Memory B cell (primary cell): ENCODE data around the gene KNSTRN.

Experiments
- ATAC-seq: fragments of 150-1000 bp; cut with Tn5 transposase; 2 replicates; pipeline ENCODE4 v1.10.0; 2021; ENCODE audit warnings: low read depth, mild to moderate bottlenecking, moderate library complexity
- DNase-seq, 2 donors: peaks; one replicate each; pipeline ENCODE4 v3.0.0; 2022; ENCODE audit warnings: low spot score in 2 of 2
- H3K27ac Mint-ChIP-seq: one replicate; pipeline ENCODE4 v1.8.0; 2022; ENCODE audit warnings: mild to moderate bottlenecking, moderate library complexity, mixed read lengths
- H3K27me3 Mint-ChIP-seq: one replicate; pipeline ENCODE4 v1.8.0; 2022; ENCODE audit warnings: mixed read lengths
- H3K36me3 Mint-ChIP-seq: one replicate; pipeline ENCODE4 v1.8.0; 2022; ENCODE audit warnings: mild to moderate bottlenecking, mixed read lengths
- H3K4me1 Mint-ChIP-seq: one replicate; pipeline ENCODE4 v1.8.0; 2022; ENCODE audit warnings: mixed read lengths
- H3K4me3 Mint-ChIP-seq: one replicate; pipeline ENCODE4 v1.8.0; 2022; ENCODE audit warnings: mild to moderate bottlenecking, moderate library complexity, mixed read lengths
- H3K9me3 Mint-ChIP-seq: one replicate; pipeline ENCODE4 v1.8.0; 2022; ENCODE audit warnings: mixed read lengths

The KNSTRN gene

GRCh38 chr15:40353697-40354096, 28.8 kb upstream of the KNSTRN start:
- H3K9me3 Mint-ChIP-seq = no peaks in the 10 kb centered on the region
- H3K4me1 Mint-ChIP-seq = peaks cover 10% of the 10 kb centered on the region
- H3K27ac Mint-ChIP-seq = no peak overlapping the region
- H3K4me3 Mint-ChIP-seq = no peak overlapping the region
- DNase-seq = no peak
- H3K36me3 Mint-ChIP-seq = peaks cover 2% of the 10 kb centered on the region
- peaks cover 1% of the 10 kb centered on the region for H3K27me3 Mint-ChIP-seq
- no peak for ATAC-seq

- Mint-ChIP-seq H3K4me3 (no peak overlapping the region), H3K36me3 (peaks cover 2% of the 10 kb centered on the region), H3K27ac (no peak overlapping the region), H3K4me1 (peaks cover 10% of the 10 kb centered on the region), H3K27me3 (peaks cover 1% of the 10 kb centered on the region), H3K9me3 (no peaks in the 10 kb centered on the region)
- ATAC-seq (no peak), DNase-seq (no peak)
Observed at GRCh38 chr15:40354408-40355171, 27.9 kb upstream of the KNSTRN start.

- ATAC-seq (no peak), DNase-seq (no peak)
- Mint-ChIP-seq H3K27ac (no peak overlapping the region), H3K4me3 (no peak overlapping the region), H3K36me3 (peaks cover 2% of the 10 kb centered on the region), H3K9me3 (no peaks in the 10 kb centered on the region), H3K4me1 (peaks cover 10% of the 10 kb centered on the region), H3K27me3 (peaks cover 1% of the 10 kb centered on the region)
Observed at GRCh38 chr15:40355976-40356585, 26.4 kb upstream of the KNSTRN start.

- Mint-ChIP-seq H3K4me3 (peak overlapping the region; percentile 16), H3K36me3 (peaks cover 2% of the 10 kb centered on the region), H3K27me3 (peaks cover 1% of the 10 kb centered on the region), H3K4me1 (peaks cover 10% of the 10 kb centered on the region), H3K27ac (no peak overlapping the region), H3K9me3 (no peaks in the 10 kb centered on the region)
- no peak for DNase-seq
- no peak for ATAC-seq
Observed at GRCh38 chr15:40357246-40357645, 25.3 kb upstream of the KNSTRN start.

GRCh38 chr15:40357723-40358470, 24.6 kb upstream of the KNSTRN start, which contains the start of gene DISP2:
Gene DISP2 (plus strand): TSS chr15:40358219. CDS start chr15:40358322, 103 bp downstream.
- Mint-ChIP-seq H3K36me3 (peaks cover 4% of the 10 kb centered on the region), H3K9me3 (no peaks in the 10 kb centered on the region), H3K4me1 (peaks cover 13% of the 10 kb centered on the region), H3K27ac (no peak within 1 kb of the TSS), H3K27me3 (peaks cover 1% of the 10 kb centered on the region), H3K4me3 (peak within 1 kb of the TSS; percentile 86)
- ATAC-seq = peak; percentile 90
- DNase-seq = peak; percentile 94 to 95

GRCh38 chr15:40358471-40359353, 23.8 kb upstream of the KNSTRN start:
- Mint-ChIP-seq H3K4me3 (peak overlapping the region; percentile 86), H3K36me3 (peaks cover 4% of the 10 kb centered on the region), H3K4me1 (peaks cover 15% of the 10 kb centered on the region), H3K9me3 (no peaks in the 10 kb centered on the region), H3K27ac (no peak overlapping the region), H3K27me3 (no peaks in the 10 kb centered on the region)
- no peak for DNase-seq
- peak; percentile 13 for ATAC-seq

GRCh38 chr15:40360015-40360414, 22.5 kb upstream of the KNSTRN start:
- no peaks in the 10 kb centered on the region for H3K9me3 Mint-ChIP-seq
- H3K27me3 Mint-ChIP-seq = no peaks in the 10 kb centered on the region
- ATAC-seq (no peak), DNase-seq (no peak)
- no peak overlapping the region for H3K27ac Mint-ChIP-seq
- H3K36me3 Mint-ChIP-seq = peaks cover 4% of the 10 kb centered on the region
- H3K4me3 Mint-ChIP-seq = no peak overlapping the region
- peaks cover 17% of the 10 kb centered on the region for H3K4me1 Mint-ChIP-seq

- no peaks in the 10 kb centered on the region for H3K27me3 Mint-ChIP-seq
- H3K9me3 Mint-ChIP-seq = no peaks in the 10 kb centered on the region
- no peak for DNase-seq
- peaks cover 4% of the 10 kb centered on the region for H3K36me3 Mint-ChIP-seq
- H3K27ac Mint-ChIP-seq = no peak overlapping the region
- H3K4me3 Mint-ChIP-seq = no peak overlapping the region
- peaks cover 17% of the 10 kb centered on the region for H3K4me1 Mint-ChIP-seq
- no peak for ATAC-seq
Observed at GRCh38 chr15:40361640-40362039, 20.9 kb upstream of the KNSTRN start.

GRCh38 chr15:40363611-40364010, 18.9 kb upstream of the KNSTRN start:
- H3K9me3 Mint-ChIP-seq = no peaks in the 10 kb centered on the region
- no peak overlapping the region for H3K4me3 Mint-ChIP-seq
- DNase-seq (no peak), ATAC-seq (no peak)
- H3K27ac Mint-ChIP-seq = no peak overlapping the region
- peaks cover 4% of the 10 kb centered on the region for H3K36me3 Mint-ChIP-seq
- H3K27me3 Mint-ChIP-seq = no peaks in the 10 kb centered on the region
- H3K4me1 Mint-ChIP-seq = peaks cover 19% of the 10 kb centered on the region

- no peak for DNase-seq
- no peaks in the 10 kb centered on the region for H3K27me3 Mint-ChIP-seq
- no peak overlapping the region for H3K27ac Mint-ChIP-seq
- H3K4me1 Mint-ChIP-seq = peaks cover 18% of the 10 kb centered on the region
- H3K36me3 Mint-ChIP-seq = peaks cover 4% of the 10 kb centered on the region
- H3K9me3 Mint-ChIP-seq = no peaks in the 10 kb centered on the region
- no peak for ATAC-seq
- H3K4me3 Mint-ChIP-seq = no peak overlapping the region
Observed at GRCh38 chr15:40364251-40364650, 18.3 kb upstream of the KNSTRN start.

- ATAC-seq = no peak
- Mint-ChIP-seq H3K36me3 (peaks cover 4% of the 10 kb centered on the region), H3K4me3 (no peak overlapping the region), H3K27ac (no peak overlapping the region), H3K27me3 (no peaks in the 10 kb centered on the region), H3K4me1 (peaks cover 18% of the 10 kb centered on the region), H3K9me3 (no peaks in the 10 kb centered on the region)
- no peak for DNase-seq
Observed at GRCh38 chr15:40365016-40365415, 17.5 kb upstream of the KNSTRN start.

- DNase-seq = no peak
- Mint-ChIP-seq H3K27me3 (no peaks in the 10 kb centered on the region), H3K4me3 (peak overlapping the region; percentile 27), H3K9me3 (no peaks in the 10 kb centered on the region), H3K4me1 (peaks cover 18% of the 10 kb centered on the region), H3K27ac (no peak overlapping the region), H3K36me3 (peaks cover 4% of the 10 kb centered on the region)
- no peak for ATAC-seq
Observed at GRCh38 chr15:40365624-40366456, 16.7 kb upstream of the KNSTRN start.
